Activated CD8-positive, alpha-beta T cell treated with anti-CD3 and anti-CD28 coated beads for 36 hours (primary cell): ENCODE measurements around the gene BLTP1. TPM values are rescaled to one million over a fixed set of nuclear protein-coding genes. Genes with fewer than 3 reads are reported as not detected.
A peak's percentile ranks its signal among the peaks of the same experiment; 100 is the strongest.
"Not testable (repeated sequence)": the region's sequence is repeated elsewhere in the genome, so short reads cannot be mapped to it uniquely, and the experiment has no call there.

ENCODE experiments used
- ATAC-seq: fragments of 200-7000 bp; cut with Tn5 transposase; one replicate; pipeline ENCODE4 v1.10.0; 2021; ENCODE audit warnings: mild to moderate bottlenecking, moderate library complexity
- CTCF ChIA-PET: fragments of 350-600 bp; sonication (Branson Sonifier 250); formaldehyde crosslinking; loops from one replicate; lab custom pipeline; 2021; ENCODE audit warnings: antibody characterized with exemption; lab: Charles Lee
- POLR2A ChIA-PET: fragments of 350-600 bp; sonication (Branson Sonifier 250); formaldehyde crosslinking; loops from one replicate; lab custom pipeline; 2021; ENCODE audit warnings: antibody characterized with exemption; lab: Charles Lee
- DNase-seq: peaks from one replicate; pipeline ENCODE4 v3.0.0-alpha.2; 2020
- H3K27ac Mint-ChIP-seq: one replicate; pipeline ENCODE4 v1.8.0; 2021; ENCODE audit warnings: mild to moderate bottlenecking, mixed read lengths
- H3K27me3 Mint-ChIP-seq: one replicate; pipeline ENCODE4 v1.8.0; 2021; ENCODE audit warnings: mixed read lengths
- H3K36me3 Mint-ChIP-seq: one replicate; pipeline ENCODE4 v1.8.0; 2021; ENCODE audit warnings: low read depth, mixed read lengths
- H3K4me1 Mint-ChIP-seq: one replicate; pipeline ENCODE4 v1.8.0; 2021; ENCODE audit warnings: low read depth, mixed read lengths
- H3K4me3 Mint-ChIP-seq: one replicate; pipeline ENCODE4 v1.8.0; 2021; ENCODE audit warnings: mild to moderate bottlenecking, moderate library complexity, mixed read lengths
- H3K9me3 Mint-ChIP-seq: one replicate; pipeline ENCODE4 v1.8.0; 2021; ENCODE audit warnings: mixed read lengths
- intact Hi-C: fragments of 100-400 bp; cut with micrococcal nuclease; formaldehyde crosslinking; loops from one replicate; pipeline ENCODE4 v1.10.0; 2022
- total RNA-seq, 2 experiments: library from RNA; stranded (reverse); gene quantifications; one replicate each; pipeline ENCODE4 v1.2.3, GENCODE V29; 2021
- TF ChIP-seq, protein P1 (sequence below): fragments of 200-600 bp; IDR thresholded peaks from one replicate; pipeline ENCODE4 v1.8.0; 2022; ENCODE audit warnings: antibody characterized with exemption, mild to moderate bottlenecking

Gene BLTP1, protein sequence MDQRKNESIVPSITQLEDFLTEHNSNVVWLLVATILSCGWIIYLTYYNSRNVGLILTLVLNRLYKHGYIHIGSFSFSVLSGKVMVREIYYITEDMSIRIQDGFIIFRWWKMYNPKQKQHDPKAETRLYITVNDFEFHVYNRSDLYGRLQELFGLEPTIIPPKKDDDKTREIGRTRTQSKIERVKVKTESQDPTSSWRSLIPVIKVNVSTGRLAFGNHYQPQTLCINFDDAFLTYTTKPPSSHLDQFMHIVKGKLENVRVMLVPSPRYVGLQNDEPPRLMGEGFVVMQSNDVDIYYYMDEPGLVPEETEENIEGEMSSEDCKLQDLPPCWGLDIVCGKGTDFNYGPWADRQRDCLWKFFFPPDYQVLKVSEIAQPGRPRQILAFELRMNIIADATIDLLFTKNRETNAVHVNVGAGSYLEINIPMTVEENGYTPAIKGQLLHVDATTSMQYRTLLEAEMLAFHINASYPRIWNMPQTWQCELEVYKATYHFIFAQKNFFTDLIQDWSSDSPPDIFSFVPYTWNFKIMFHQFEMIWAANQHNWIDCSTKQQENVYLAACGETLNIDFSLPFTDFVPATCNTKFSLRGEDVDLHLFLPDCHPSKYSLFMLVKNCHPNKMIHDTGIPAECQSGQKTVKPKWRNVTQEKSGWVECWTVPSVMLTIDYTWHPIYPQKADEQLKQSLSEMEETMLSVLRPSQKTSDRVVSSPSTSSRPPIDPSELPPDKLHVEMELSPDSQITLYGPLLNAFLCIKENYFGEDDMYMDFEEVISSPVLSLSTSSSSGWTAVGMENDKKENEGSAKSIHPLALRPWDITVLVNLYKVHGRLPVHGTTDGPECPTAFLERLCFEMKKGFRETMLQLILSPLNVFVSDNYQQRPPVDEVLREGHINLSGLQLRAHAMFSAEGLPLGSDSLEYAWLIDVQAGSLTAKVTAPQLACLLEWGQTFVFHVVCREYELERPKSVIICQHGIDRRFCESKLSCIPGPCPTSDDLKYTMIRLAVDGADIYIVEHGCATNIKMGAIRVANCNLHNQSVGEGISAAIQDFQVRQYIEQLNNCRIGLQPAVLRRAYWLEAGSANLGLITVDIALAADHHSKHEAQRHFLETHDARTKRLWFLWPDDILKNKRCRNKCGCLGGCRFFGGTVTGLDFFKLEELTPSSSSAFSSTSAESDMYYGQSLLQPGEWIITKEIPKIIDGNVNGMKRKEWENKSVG (N-terminal part only)
- total RNA-seq = 10 to 100 TPM; 17.9 to 19.0 TPM

DNA sequence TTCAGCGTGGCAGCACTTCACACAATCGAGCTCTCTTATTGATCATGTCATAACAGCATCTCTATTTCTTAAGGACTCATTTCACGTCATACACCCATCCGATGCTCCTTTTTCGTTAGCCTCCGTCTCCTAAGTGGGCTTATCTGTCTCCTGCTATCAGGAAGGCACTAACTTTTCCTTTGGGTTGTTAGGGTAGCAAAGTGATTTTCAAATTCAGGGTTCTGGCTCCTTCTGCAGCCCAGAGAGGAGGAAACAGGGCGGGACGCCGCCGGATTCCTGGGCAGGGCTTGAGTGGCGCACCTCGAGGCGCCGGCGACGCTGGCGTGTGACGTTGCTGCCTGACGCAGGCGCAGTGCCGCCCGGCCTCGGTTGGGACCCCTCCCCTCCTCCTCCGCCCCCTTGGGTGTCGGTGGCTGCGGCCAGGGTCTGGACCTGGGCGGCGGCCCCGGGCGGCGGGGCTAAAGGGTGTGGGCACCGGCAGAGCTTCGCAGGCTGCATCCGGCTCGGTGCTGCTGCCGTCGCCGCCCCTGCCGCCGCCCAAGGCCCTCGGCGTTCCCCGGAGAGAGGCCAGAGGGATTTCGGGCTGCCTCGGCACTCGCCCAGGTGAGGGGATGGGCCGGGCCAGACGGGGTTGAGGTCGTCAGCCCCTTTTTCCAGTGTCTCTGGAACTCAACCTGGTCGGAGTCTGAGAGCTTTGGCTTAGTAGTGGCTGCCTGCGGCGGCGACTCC, at the start of gene BLTP1:
TSS of gene BLTP1 (plus strand) at position 350 of the 729 bp plus-strand sequence. CDS start 18,317 bp downstream, outside the sequence.
- peaks cover 55% of the 10 kb centered on the region for H3K4me1 Mint-ChIP-seq

DNA sequence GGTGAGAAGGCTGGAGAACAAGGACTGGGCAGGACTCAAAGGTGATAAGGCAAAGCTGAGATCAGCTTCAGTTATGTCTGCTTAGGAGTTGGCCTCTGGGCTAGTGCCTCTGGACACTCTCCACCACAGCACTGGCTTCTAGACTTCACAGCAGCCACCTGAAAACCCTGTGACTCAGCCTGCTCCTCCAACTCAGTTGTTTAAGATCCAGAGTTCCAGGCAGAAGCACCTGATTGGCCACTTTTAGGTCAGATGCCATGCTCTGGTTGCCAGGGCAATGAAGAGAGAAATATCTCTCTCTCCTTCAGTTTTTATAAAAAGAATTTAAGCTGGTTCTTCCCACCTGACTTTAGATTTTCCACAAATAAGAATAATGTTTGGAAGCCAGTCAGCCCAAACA, 47.9 kb upstream of the BLTP1 start:
- POLR2A ChIA-PET = no interaction called here
- Mint-ChIP-seq H3K36me3 (no peaks in the 10 kb centered on the region), H3K9me3 (no peaks in the 10 kb centered on the region), H3K27ac (no peak overlapping the region), H3K4me1 (no peaks in the 10 kb centered on the region), H3K27me3 (peaks cover 3% of the 10 kb centered on the region), H3K4me3 (no peak overlapping the region)
- intact Hi-C loops = no loop called here
- TF ChIP-seq, protein P1, sequence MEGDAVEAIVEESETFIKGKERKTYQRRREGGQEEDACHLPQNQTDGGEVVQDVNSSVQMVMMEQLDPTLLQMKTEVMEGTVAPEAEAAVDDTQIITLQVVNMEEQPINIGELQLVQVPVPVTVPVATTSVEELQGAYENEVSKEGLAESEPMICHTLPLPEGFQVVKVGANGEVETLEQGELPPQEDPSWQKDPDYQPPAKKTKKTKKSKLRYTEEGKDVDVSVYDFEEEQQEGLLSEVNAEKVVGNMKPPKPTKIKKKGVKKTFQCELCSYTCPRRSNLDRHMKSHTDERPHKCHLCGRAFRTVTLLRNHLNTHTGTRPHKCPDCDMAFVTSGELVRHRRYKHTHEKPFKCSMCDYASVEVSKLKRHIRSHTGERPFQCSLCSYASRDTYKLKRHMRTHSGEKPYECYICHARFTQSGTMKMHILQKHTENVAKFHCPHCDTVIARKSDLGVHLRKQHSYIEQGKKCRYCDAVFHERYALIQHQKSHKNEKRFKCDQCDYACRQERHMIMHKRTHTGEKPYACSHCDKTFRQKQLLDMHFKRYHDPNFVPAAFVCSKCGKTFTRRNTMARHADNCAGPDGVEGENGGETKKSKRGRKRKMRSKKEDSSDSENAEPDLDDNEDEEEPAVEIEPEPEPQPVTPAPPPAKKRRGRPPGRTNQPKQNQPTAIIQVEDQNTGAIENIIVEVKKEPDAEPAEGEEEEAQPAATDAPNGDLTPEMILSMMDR = no peak
- ATAC-seq = no peak
- CTCF ChIA-PET = no interaction called here
- no peak for DNase-seq

More for the DNA sequence above, at the start of gene BLTP1:
- DNase-seq (peak; percentile 87), ATAC-seq (peak; percentile 94)
- Mint-ChIP-seq H3K27me3 (no peaks in the 10 kb centered on the region), H3K36me3 (peaks cover 29% of the 10 kb centered on the region), H3K9me3 (peaks cover 1% of the 10 kb centered on the region), H3K27ac (peak within 1 kb of the TSS; percentile 95), H3K4me3 (peak within 1 kb of the TSS; percentile 81)
- CTCF ChIA-PET = interaction anchor here (0.8 kb wide), 1 partner anchor 426 kb away, joined by 3 read pairs; no protein-coding TSS in a partner anchor
- TF ChIP-seq, protein P1 = no peak
- intact Hi-C loops = loop anchor here (5.0 kb wide), 1 partner anchor 200 kb away; the partner anchor contains the start of gene TRPC3
- POLR2A ChIA-PET = interaction anchor here (1.1 to 1.5 kb wide), 2 partner anchors 10 to 282 kb away, joined by 3 to 5 read pairs; partner anchors contain the start of gene BBS7

DNA sequence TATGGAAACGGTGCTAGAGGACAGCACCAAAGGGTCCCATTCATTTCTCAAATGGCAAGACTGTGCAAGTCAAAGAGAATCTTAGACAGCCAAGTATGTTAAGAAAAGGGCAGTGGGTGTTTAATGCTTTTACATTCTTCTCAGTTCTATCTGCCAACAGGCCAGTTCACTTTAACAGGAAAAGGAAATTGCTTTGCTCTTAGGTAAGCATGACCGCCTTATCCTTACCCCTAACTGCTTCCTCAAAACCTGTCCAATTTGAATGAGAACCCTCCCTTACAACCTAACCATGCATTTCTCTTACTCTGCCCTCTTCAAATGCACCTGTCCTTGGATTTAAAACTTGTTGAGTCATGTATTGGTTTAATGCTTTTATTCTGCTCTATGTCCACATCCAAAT, 44.5 kb upstream of the BLTP1 start:
- H3K27me3 Mint-ChIP-seq = peaks cover 3% of the 10 kb centered on the region
- ATAC-seq (no peak), DNase-seq (no peak)
- ChIA-PET CTCF (no interaction called here), POLR2A (interaction anchor here (1.4 kb wide), 1 partner anchor 22 kb away, joined by 3 read pairs; no protein-coding TSS in a partner anchor)
- H3K27ac Mint-ChIP-seq = no peak overlapping the region
- TF ChIP-seq, protein P1 = no peak
- H3K4me3 Mint-ChIP-seq = no peak overlapping the region
- intact Hi-C loops = no loop called here
- H3K9me3 Mint-ChIP-seq = no peaks in the 10 kb centered on the region
- no peaks in the 10 kb centered on the region for H3K4me1 Mint-ChIP-seq
- H3K36me3 Mint-ChIP-seq = no peaks in the 10 kb centered on the region

DNA sequence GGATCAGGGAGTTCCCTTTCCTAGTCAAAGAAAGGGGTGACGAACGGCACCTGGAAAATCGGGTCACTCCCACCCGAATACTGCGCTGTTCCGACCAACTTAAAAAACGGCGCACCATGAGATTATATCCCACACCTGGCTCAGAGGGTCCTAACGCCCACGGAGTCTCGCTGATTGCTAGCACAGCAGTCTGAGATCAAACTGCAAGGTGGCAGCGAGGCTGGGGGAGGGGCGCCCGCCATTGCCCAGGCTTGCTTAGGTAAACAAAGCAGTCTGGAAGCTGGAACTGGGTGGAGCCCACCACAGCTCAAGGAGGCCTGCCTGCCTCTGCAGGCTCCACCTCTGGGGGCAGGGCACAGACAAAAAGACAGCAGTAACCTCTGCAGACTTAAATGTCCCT, 41.8 kb upstream of the BLTP1 start:
- H3K9me3 Mint-ChIP-seq, H3K4me3 Mint-ChIP-seq, ATAC-seq, DNase-seq, H3K4me1 Mint-ChIP-seq, CTCF ChIA-PET, H3K27ac Mint-ChIP-seq, H3K36me3 Mint-ChIP-seq, POLR2A ChIA-PET, intact Hi-C loops, H3K27me3 Mint-ChIP-seq: not testable (repeated sequence)
